Ovary (tissue), 3 donors: ENCODE results near the gene DNTTIP2.

Source experiments
- CTCF ChIP-seq, 3 donors: fragments of 450-650 bp in 2 of 3; fragments of 200-600 bp in 1 of 3; IDR thresholded peaks; one replicate each; pipeline versions ENCODE4 v1.5.1 to v1.8.0; 2016 to 2022; ENCODE audit warnings: antibody characterized with exemption in 3 of 3, mild to moderate bottlenecking in 1 of 3
- POLR2A ChIP-seq: fragments of 450-650 bp; IDR thresholded peaks from one replicate; pipeline ENCODE4 v1.6.1; 2017; ENCODE audit warnings: antibody characterized with exemption, mild to moderate bottlenecking, moderate library complexity
- donor health status: DM: no; HTN: no; CAD: no.

DNA sequence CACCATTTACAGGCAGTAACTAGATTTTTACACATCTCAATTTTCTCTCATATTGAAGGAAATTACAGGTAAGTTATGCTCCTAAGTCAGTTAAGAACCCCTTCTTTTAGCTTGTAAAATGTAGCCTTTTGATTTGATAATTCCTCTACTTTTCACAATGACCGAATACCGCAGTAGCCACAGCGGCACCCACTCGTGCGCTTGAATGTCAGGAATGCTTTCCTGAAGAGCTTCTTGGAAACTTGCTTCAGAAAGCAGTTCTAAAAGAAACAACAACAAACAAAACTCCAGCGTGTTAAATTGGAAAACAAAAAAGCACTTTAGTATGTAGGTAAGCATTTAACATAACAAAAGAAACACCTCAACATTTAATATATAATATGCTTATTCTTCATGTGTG lies 9.9 kb upstream of the DNTTIP2 start:
- TF ChIP-seq POLR2A, result no peak
- no peak for TF ChIP-seq CTCF (IDR thresholded peaks at IDR 0.05)
